AG04450 (cell line): Measurements from ENCODE around the gene SEZ6L2. TPM values are rescaled to one million over a fixed set of nuclear protein-coding genes. Genes with fewer than 3 reads are reported as not detected.
"Not testable (repeated sequence)": the region's sequence is repeated elsewhere in the genome, so short reads cannot be mapped to it uniquely, and the experiment has no call there.

ENCODE experiments used
- CTCF ChIA-PET: fragments of 300-600, 350-600 bp; formaldehyde crosslinking; extraction: SDS; loops from one replicate; lab custom pipeline; 2022; ENCODE audit warnings: antibody characterized with exemption, inconsistent platforms; lab: Charles Lee
- POLR2A ChIA-PET: fragments of 350-600 bp; formaldehyde crosslinking; extraction: SDS; loops from one replicate; lab custom pipeline; 2021; ENCODE audit warnings: antibody characterized with exemption, inconsistent platforms; lab: Yijun Ruan, JAX
- DNase-seq: peaks from one replicate; pipeline ENCODE4 v3.0.0-alpha.2; 2011; ENCODE audit warnings: low read depth, low spot score
- H3K27ac ChIP-seq: one replicate; pipeline ENCODE4 v1.5.1; 2012; ENCODE audit warnings: low read depth, low read length, control low read depth
- H3K27me3 ChIP-seq: one replicate; pipeline ENCODE4 v1.6.0; 2012; ENCODE audit warnings: low read length; ENCODE audit not compliant: control insufficient read depth, insufficient read depth
- H3K4me3 ChIP-seq: 2 replicates; pipeline ENCODE4 v1.5.1; 2011; ENCODE audit warnings: mild to moderate bottlenecking, low read depth, low read length, control low read depth
- H3K9me3 ChIP-seq: 2 replicates; pipeline ENCODE4 v1.5.1; 2012; ENCODE audit warnings: low read length; ENCODE audit not compliant: control insufficient read depth, insufficient read depth
- CTCF ChIP-seq: IDR thresholded peaks from 2 replicates; pipeline ENCODE4 v1.5.1; 2011; ENCODE audit warnings: low read depth, low read length, control low read depth, inconsistent platforms
- polyA plus RNA-seq: library from polyadenylated mRNA; depleted of rRNA; stranded (reverse); fragments of >200 nt; gene quantifications from 2 replicates; pipeline ENCODE4 v1.2.3, GENCODE V29; 2011

The SEZ6L2 gene
- polyA plus RNA-seq, 1 experiment = 5.0 TPM

- ChIA-PET CTCF (no interaction called here), POLR2A (interaction anchor here (0.6 kb wide), 1 partner anchor 57 kb away, joined by 3 read pairs; no protein-coding TSS in a partner anchor)
Observed at GRCh38 chr16:29891525-29892457, 7.6 kb downstream of the SEZ6L2 start.

GRCh38 chr16:29889372-29889771, 10.0 kb downstream of the SEZ6L2 start:
- H3K27ac ChIP-seq, H3K27me3 ChIP-seq, H3K4me3 ChIP-seq, CTCF ChIA-PET, DNase-seq, H3K9me3 ChIP-seq: not testable (repeated sequence)
- POLR2A ChIA-PET = interaction anchor here (0.6 to 0.8 kb wide), 2 partner anchors 12 to 21 kb away, joined by 3 to 4 read pairs; no protein-coding TSS in a partner anchor

More at GRCh38 chr16:29891525-29892457, 7.6 kb downstream of the SEZ6L2 start:
- TF ChIP-seq CTCF = no peak
- no peak for DNase-seq
- H3K4me3 ChIP-seq = no peak overlapping the region
- H3K27ac ChIP-seq = no peak overlapping the region
- H3K9me3 ChIP-seq = no peaks in the 10 kb centered on the region
- no peaks in the 10 kb centered on the region for H3K27me3 ChIP-seq

- Histone ChIP-seq H3K9me3 (no peaks in the 10 kb centered on the region), H3K27ac (no peak overlapping the region), H3K4me3 (no peak overlapping the region), H3K27me3 (no peaks in the 10 kb centered on the region)
- no peak for DNase-seq
- no peak for TF ChIP-seq CTCF
- ChIA-PET POLR2A (interaction anchor here (0.9 kb wide), 1 partner anchor 28 kb away, joined by 3 read pairs; no protein-coding TSS in a partner anchor), CTCF (interaction anchor here (0.5 kb wide), 1 partner anchor 148 kb away, joined by 4 read pairs; no protein-coding TSS in a partner anchor)
Observed at GRCh38 chr16:29883987-29884386, 15.4 kb downstream of the SEZ6L2 start.

GRCh38 chr16:29881050-29881449, 18.3 kb downstream of the SEZ6L2 start:
- CTCF ChIA-PET = no interaction called here
- POLR2A ChIA-PET = no interaction called here
- no peak overlapping the region for H3K4me3 ChIP-seq
- H3K27ac ChIP-seq = no peak overlapping the region
- DNase-seq = no peak
- H3K9me3 ChIP-seq = peaks cover 8% of the 10 kb centered on the region; the same call in 1 of the 2 replicates
- peaks cover 17% of the 10 kb centered on the region for H3K27me3 ChIP-seq
- no peak for TF ChIP-seq CTCF

- Histone ChIP-seq H3K27me3 (peaks cover 27% of the 10 kb centered on the region), H3K4me3 (no peak overlapping the region), H3K27ac (no peak overlapping the region), H3K9me3 (peaks cover 8% of the 10 kb centered on the region; the same call in 1 of the 2 replicates)
- no peak for DNase-seq
- ChIA-PET POLR2A (interaction anchor here (0.5 to 0.8 kb wide), 2 partner anchors 11 to 296 kb away, joined by 3 read pairs; no protein-coding TSS in a partner anchor), CTCF (no interaction called here)
- TF ChIP-seq CTCF = no peak
Observed at GRCh38 chr16:29878172-29878571, 21.2 kb downstream of the SEZ6L2 start.
